Fibroblast of skin of scalp (primary cell): ENCODE data around the gene GPR32.

ENCODE experiments used
- DNase-seq: peaks from one replicate; pipeline ENCODE4 v3.0.0-alpha.2; 2013

The GPR32 gene

DNA sequence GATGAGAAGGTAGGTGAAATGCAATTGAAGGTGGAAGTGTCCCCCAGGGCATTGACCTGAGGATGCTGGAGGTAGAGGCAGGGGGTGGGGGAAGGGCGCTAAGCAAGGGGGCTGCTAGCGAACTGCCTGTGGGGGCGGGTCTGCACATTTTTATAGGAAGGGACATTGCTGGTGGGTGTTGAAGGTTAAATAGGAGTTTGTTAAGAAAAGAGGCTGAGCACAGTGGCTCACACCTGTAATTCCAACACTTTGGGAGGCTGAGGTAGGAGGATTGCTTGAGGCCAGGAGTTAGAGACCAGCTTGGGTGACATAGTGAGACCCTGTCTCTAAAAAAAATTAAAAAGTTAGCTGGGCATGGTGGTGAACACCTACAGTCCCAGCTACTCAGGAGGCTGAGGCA lies 14.4 kb downstream of the GPR32 start:
- no peak for DNase-seq

DNA sequence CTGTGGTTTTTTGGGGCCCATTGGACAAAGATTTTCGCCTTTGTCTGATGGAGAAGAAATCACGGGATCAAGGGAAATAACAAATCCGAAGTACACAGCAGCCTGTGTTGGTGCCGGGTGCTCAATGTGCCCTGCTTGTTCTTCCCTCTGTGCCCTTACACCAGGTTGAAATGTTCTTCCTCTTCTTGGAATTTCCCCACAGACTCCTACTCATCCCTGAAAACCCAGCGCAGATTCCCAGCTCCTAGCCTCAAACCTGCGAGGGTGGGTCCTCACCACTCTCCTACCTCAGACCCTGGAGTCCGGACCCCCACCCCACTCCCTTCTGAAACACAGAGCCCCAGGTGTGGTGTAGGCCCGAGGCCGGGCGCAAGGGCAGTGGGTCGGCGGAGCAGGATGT lies 15.1 kb downstream of the GPR32 start:
- DNase-seq: no peak

DNA sequence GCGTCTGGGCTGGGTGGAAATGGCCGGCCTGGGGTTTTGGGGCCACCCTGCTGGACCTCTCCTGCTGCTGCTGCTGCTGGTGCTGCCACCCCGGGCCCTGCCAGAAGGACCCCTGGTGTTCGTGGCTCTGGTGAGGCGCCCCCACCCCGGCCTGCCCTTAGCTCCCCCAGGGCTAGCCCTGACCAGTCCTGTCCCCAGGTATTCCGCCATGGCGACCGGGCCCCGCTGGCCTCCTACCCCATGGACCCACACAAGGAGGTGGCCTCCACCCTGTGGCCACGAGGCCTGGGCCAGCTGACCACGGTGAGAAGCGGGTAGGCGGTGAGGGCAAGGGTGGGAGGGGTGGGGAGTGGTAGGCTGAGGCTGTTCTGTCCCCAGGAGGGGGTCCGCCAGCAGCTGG lies 20.1 kb downstream of the GPR32 start, which contains the start of gene ACP4:
Gene ACP4 (plus strand): TSS at position 20 of the 400 bp plus-strand sequence. CDS start 0 bp downstream, at position 20.
- no peak for DNase-seq

DNA sequence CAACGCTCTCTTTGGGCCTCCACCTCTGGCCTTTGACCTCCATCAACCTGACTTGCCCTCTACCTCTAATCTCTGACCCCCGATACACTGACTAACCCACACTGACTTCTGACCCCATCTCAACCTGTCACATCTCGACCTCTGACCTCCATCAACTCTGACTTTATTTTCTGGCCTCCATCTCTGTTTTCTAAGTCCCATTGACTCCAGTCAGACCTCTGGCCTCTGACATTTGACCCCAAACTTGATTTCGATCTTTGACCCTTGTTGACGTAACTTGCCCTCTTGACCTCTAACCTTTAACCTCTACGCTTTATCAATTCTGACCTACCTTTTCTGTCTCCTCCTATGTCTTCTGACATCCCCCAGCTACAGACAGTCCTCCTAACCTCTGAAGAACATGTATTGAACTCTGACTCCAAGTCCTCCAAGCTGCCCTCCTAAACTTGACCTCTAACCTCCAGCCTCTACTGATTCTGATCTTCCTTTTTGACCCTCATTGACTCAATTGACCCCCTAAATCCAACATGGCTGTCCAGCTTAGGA lies 20.7 kb downstream of the GPR32 start:
- no peak for DNase-seq

DNA sequence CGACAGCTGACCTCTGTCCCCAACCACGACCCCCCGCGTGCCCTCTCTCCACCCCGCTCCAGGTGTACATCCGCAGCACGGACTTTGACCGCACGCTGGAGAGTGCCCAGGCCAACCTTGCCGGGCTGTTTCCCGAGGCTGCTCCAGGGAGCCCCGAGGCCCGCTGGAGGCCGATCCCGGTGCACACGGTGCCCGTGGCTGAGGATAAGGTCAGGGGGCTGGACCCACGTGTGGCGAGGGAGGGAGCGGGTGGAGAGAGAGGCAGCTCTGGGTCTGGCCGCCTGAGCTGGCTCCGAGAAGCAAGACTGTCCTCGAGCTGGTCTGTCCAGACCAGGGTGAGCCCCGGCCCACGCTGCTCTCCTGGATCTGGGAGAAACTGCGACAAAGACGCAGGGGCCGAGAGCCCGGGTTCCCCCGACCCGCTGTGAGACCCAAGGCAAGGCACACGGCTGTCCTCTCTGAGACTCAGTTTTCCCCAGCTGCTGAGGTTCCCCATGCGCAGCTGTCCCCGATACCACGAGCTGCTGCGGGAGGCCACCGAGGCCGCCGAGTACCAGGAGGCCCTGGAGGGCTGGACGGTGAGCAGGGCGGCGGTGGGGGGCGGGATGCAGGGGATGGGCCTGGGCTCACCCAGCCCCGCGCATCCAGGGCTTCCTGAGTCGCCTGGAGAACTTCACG lies 21.5 kb downstream of the GPR32 start:
- DNase-seq: no peak

DNA sequence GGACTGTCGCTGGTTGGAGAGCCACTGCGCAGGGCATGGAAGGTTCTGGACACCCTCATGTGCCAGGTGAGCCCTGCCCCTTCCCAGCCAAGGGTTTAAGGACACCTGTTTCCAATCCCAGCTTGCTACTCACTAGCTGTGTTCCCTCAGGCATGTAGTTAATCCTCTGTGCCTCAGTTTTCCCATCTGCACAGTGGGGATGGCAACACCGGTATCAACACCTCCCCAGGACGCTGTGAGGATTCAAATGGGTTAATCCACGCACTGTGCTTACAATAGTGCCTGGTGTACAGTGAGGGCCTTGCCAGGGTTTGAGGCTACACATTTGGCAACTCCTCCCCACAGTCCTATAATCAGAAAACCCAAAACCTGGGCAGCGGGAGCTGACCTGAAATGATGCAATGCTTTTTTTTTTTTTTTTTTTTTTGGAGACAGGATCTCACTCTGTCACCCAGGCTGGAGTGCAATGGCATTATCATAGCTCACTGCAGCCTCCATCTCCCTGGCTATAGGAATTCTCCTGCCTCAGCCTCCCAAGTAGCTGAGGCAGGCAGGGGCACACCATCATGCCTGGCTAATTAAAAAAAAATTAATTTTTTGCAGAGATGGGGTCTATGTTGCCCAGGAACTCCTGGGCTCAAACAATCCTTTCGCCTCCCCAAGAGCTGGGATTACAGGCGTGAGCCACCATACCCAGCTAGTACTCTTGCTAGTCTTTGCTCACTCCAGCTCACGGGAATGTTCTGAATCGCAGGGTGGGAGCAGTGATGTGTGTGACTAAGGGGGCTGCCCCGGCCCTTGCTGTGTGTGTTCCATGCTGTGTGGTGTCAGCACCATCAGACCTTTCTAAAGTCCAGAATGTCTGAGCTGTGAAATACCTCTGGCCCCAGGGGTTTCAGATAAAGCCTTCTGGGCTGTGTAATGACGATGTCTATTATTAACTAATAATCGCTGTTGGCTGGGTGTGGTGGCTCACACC lies 22.3 kb downstream of the GPR32 start:
- no peak for DNase-seq

DNA sequence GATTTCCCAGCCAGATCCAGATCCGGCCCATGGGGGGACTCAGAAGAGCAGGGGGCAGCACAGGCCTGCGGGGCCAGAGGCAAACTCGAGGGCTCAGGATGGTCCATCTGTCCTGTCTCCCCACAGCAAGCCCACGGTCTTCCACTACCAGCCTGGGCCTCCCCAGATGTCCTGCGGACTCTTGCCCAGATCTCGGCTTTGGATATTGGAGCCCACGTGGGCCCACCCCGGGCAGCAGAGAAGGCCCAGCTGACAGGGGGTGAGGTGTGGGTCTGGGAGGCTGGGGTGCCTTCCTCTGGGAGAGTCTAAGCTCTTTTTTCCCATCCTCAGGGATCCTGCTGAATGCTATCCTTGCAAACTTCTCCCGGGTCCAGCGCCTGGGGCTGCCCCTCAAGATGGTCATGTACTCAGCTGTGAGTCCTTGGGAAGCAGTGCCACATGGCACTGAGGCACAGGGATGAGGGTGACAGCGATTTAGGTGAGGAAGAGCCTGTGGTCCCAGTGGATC lies 23.3 kb downstream of the GPR32 start:
- no peak for DNase-seq

DNA sequence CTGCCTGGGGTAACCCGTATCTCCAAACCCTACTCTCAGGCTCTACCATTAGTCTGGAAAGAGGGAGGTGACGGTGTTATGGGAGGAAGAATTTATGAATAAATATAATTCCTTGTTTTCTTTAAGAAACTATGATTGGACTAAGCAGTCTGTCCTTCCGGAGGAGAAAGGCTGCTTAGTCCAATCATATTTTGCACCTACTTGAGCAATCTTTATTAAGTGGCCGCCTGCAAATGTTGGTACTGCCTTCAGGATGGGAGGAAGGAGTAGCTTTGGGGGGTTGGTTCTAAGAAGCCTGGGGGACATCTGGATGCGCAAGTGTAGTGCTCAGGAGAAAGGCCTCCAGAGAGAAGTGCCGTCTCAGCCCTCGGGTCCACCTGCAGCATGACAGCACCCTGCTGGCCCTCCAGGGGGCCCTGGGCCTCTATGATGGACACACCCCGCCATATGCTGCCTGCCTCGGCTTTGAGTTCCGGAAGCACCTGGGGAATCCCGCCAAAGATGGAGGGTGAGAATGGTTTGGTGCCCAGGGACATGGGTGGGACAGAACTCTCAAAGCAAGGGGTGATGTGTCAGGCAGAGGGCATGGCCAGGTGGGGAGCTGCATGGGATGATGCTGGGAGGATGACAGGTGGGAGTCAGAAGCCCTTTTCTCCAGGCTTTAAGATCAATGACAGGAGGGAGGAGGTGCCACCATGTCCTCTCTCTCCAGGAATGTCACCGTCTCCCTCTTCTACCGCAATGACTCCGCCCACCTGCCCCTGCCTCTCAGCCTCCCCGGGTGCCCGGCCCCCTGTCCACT lies 24.0 kb downstream of the GPR32 start:
- no peak for DNase-seq

DNA sequence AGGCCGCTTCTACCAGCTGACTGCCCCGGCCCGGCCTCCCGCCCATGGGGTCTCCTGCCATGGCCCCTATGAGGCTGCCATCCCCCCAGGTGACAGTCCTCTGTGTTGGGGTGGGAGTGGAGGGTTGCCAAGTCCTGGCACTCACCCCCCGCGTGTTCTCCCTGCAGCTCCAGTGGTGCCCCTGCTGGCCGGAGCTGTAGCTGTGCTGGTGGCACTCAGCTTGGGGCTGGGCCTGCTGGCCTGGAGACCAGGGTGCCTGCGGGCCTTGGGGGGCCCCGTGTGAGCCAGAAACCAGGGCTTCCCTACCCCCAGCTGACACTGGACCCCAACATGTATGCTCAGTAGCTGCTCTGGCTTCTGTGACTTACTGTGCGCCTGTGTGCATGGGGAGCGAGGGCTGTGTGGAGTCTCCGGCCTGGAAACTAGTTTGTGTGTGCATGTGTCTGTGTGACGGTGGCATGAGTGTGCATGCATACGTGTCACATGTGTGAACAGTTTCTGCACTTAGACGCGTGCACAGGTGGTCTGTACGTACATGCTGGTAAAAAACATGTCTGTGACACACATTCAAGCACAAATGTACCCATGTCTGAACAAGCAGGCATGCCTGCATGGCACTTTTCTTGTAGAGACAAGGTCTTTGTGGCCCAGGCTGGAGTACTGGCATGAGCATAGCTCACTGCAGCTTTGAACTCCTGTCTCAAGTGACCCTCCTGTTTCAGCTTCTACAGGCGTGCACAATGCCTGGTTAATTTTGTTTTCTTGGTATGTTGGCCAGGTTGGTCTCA lies 24.8 kb downstream of the GPR32 start:
- no peak for DNase-seq

DNA sequence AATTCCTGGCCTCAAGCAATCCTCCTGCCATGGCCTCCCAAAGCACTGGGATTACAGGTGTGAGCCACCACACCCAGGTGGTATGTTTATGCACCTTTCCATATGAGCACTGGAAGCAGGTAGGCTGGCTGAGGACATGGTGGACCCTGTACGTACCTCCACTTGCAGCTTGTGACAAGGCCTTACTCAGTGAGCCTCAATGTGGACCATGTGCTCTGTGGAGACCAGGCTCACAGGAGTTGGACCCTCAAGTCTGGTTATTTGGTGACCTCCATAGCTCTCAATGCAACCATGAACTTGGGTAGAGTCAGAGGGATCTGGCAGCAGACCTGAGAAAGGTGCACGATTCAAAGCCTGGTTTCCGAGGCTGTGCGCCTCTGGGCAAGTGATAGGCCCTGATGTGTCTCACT lies 25.4 kb downstream of the GPR32 start:
- no peak for DNase-seq

DNA sequence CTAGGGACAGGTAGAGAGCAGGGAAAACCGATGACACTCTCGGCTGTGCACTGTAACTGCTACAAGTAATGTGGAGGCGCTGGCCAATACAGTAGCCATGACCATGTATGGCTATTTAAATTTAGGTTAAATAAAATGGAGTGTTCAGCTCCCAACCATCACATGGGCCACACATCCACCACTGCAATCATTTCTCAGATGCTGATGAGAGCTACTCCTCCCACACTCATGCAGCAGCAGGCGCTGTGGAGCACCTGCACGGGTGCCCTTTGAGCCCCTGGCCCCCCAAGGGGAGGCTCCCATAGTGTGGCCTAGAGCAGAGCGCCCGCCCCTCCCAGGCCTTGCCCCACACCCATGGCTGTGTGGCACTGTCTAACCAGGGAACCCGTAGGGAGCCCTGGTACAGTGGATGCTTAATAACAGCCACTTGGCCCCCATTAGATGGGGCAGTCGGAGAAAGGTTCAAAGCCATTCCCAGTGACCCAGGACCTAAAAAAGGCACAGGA lies 25.9 kb downstream of the GPR32 start:
- DNase-seq: no peak

DNA sequence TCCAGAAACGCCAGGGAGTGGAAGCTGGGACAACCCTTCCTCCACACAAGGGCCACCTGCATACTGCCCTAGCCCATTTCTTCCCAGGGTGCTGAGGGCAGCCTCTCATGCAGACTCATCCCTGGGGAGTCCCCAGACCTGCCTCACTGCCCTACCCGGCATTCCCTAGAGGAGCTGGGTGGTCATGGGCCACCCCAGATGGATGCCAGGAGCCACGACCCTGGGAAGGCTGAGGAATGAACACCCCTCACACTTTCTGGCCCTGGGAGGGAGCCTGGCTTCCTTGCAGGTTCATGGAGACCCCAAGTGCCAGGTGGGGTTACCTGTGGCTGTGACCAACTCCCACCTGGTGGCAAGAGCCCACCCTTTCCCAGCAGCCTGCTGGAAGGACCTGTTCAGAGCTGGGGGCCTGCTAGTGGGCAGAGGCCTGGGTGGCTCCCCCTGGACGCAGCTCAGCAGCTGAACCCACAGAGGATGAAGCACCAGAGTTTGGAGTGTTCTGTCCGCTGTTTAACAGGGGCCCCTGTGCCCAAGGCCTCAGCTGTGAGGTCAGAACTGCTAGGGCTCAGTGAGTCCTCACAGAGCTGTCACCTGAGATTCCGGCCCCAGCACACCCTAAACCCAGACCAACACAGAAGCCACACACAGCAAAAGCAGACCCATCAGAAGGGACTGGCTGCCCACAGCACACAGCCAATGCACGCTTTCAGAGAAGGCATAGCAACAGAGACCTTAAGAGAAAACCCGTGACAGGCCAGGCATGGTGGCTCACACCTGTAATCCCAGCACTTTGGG lies 26.6 kb downstream of the GPR32 start:
- DNase-seq: no peak

DNA sequence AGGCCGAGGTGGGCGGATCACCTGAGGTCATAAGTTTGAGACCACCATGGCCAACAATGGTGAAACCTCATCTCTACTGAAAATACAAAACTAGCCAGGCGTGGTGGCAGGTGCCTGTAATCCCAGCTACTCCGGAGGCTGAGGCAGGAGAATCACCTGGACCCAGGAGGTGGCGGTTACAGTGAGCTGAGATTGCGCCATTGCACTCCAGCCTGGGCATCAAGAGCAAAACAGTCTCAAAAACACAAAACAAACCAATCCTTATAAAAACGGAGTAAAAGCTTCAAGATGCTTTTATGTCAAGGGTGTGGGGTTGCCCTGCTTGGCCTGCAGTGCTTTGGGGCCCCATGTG lies 27.1 kb downstream of the GPR32 start:
- no peak for DNase-seq

DNA sequence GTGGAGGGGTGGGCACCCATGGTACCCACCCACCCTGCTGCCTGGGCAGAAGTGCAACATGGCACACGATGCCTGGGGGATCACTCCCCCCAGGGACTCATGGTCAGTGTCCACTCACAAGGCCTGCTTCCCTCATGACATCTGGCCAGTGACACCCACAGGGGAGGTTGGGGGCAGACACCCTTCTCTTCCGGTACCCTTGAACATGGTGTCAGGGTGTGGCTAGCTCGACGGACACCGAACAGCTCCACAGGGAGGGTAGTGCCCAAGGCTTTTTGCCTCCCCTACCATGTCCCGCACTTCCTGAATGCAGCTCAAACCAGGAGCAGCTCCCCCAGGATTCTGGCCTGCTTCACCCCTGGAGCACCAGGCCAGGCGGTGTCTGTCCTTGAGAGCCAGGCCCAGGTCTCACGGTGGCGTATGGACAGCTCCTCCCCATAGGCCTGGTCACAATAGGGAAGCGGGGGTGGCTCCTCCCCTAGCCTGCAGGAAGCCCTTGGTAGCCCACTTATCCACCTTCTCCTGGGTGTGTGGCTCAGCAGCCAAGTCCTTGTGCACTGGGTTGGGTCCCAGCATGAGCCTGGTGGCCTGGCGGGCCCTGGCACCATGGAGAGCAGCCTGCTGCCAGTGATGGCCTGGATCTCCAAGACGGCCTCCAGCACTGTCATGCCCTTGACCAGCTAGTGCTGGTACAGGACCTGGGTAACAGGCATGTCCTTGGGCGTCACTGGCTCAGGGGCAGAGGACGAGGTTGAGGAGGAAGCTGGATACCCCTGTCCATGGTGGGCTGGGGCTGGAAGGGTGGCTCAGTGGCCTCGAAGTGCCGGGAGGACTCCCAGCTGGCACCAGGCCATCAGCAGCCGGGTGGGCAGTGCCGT lies 27.8 kb downstream of the GPR32 start:
- no peak for DNase-seq

DNA sequence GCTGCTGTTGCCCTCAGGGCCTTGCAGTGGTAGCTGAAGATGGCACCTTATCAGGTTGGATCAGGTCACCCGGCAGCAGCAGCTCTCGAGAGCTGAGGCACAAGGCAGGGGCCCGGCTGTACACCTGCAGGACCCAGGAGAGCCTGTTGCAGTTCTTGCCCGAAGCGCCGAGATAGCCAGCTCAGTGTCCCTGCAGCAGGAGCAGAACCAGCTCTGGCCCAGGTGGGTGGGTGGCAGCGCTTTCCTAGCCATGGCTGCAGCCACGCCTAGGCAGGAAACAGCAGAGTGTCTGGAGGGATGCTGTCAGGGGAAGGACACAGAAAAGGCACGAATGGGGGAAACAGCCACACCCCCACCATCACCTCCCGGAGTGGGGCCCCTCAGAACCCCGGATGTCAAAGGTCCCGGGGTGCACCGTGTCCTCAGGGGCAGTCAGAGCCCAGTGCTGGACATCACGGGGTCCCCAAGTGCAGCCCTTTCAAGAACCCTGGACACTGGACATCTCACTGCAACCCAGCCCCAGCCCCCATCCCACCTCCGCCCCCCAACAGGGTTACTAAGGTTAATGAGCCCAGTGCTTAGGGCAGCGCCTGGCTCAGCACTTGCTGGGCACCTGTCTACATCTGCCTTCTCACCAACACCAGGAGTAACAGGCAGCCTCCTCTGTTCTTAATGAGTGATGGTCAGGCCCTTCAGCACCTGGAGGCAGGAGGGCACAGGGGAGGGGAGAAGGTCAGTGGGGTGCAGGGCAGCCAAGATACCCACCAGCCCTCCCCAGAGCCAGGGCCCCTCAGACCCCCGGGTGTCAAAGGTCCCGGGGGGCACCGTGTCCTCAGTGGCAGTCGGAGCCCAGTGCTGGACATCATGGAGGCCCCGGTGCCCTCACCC lies 28.6 kb downstream of the GPR32 start:
- DNase-seq: no peak

DNA sequence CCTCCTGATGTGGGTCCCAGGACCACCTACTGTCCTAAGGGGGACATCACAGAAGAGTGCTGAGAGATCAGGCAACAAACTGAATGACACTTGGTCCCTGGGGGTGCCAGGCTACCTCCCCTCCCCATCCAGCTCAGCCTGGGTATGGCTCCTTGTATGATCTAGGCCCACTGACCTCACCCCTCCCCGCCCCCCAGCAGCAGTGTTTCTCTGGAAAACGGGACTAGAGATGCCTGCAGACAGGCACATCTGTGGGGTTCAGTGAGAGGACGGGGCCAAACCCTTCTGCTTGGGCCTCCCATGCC lies 29.2 kb downstream of the GPR32 start:
- no peak for DNase-seq

DNA sequence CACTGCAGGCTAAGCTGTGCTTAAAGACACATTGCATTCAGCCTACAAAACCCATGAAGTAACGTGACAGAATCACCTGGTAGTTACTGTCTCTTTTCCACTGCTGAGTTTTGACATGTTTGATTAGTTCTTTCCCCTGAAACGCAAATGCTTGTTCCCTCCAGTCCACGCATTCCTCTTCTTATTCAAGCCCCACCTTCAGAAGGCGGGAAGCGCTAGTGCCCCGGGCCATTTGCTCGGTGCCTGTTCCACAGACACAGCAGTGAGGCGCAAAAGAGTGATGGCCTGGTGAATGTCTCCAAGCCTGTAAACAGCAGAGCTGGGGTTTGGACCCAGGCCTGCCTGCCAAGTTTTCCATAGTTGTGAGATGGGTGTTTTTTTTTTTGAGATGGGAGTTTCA lies 30.8 kb downstream of the GPR32 start:
- DNase-seq: no peak

DNA sequence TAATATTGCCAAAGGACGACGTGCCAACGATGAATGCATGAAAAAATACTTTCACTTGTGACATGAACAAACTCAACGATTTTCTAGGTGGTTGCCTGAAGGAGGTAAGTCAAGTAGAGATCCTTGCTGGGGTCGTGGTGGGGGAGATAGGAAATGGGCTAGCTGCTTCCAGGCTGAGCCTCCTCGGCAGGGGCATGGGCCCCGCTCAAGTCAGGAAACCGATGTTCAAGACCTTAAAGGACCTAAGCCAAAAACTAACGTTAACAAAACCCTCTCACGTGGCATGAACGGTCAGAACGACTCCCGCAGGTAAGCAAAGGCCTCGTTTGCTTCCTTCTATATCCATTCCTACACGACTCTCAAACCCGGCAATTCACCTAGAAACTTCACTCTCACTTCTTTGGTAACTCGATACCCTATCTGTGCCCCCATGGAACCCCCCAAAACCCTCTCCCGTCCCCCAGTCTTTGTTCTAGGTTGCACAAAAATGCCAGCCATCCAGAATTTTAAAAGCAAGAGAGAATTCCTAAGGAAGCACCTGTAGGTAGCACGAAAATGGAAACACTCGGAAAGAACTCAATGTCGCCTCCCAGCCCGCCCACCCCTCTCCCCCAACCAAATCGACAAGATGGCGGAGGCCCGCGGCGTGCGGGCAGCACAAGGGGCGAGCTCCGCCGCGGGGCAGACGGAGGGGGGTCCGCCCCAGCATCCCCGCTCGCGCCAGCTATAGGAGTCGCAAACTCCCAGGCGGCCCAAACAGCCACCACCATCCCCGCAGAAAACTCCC lies 33.6 kb downstream of the GPR32 start:
- DNase-seq: no peak
